ENCODE measurements around the gene CCDC85A. TPM values are rescaled to one million over a fixed set of nuclear protein-coding genes. Genes with fewer than 3 reads are reported as not detected.

CCDC85A gene
- polyA plus RNA-seq, 1 donor (not counting 4 experiments of a cell fraction or from before 2014, with no cell fraction given) = not detected

GRCh38 chr2:56372071-56372656, 188.4 kb downstream of the CCDC85A start:
- Histone ChIP-seq H3K79me2 (ENCODE audit: control insufficient read depth, insufficient read depth, low read length) (no peaks in the 10 kb centered on the region), H3K27me3 (ENCODE audit: control insufficient read depth, extremely low read depth, insufficient read depth, low read length) (no peaks in the 10 kb centered on the region), H2AFZ (ENCODE audit: control insufficient read depth, low read length) (peak overlapping the region; percentile 31), H3K9me3 (ENCODE audit: control insufficient read depth, low read depth, low read length) (no peaks in the 10 kb centered on the region), H3K9me1 (ENCODE audit: control insufficient read depth, extremely low read depth, insufficient read depth, low read length) (no peaks in the 10 kb centered on the region), H3K9ac (ENCODE audit: control insufficient read depth, extremely low read depth, insufficient read depth, low read length) (no peak overlapping the region), H4K20me1 (ENCODE audit: control insufficient read depth, extremely low read depth, insufficient read depth, low read length) (no peaks in the 10 kb centered on the region), H3K4me2 (ENCODE audit: control insufficient read depth, extremely low read depth, insufficient read depth, low read depth, low read length) (peak overlapping the region; percentile 35), H3K27ac (ENCODE audit: control insufficient read depth, insufficient read depth, low read length) (no peak overlapping the region), H3K36me3 (ENCODE audit: control insufficient read depth in 2 of 2, extremely low read depth in 1 of 2, insufficient read depth in 2 of 2, low read length in 2 of 2) (no peaks in the 10 kb centered on the region), H3K4me3 (ENCODE audit: control insufficient read depth in 2 of 3, extremely low read depth in 1 of 3, insufficient read depth in 2 of 3, low read depth in 1 of 3, low read length in 3 of 3) (no peak overlapping the region), H3K4me1 (ENCODE audit: control insufficient read depth, extremely low read depth, insufficient read depth, low read length) (no peaks in the 10 kb centered on the region)
- no peak for DNase-seq (ENCODE audit: low read depth, low spot score)
- dilution Hi-C loops (cut with MboI; ENCODE audit: extremely low pct_ligation_motif_present, low sequenced_read_pairs) = no loop called here
- no peak for FAIRE-seq
- TF ChIP-seq EZH2 (IDR thresholded peaks at IDR 0.05; ENCODE audit: low read length) = no peak
- TF ChIP-seq, protein P1, sequence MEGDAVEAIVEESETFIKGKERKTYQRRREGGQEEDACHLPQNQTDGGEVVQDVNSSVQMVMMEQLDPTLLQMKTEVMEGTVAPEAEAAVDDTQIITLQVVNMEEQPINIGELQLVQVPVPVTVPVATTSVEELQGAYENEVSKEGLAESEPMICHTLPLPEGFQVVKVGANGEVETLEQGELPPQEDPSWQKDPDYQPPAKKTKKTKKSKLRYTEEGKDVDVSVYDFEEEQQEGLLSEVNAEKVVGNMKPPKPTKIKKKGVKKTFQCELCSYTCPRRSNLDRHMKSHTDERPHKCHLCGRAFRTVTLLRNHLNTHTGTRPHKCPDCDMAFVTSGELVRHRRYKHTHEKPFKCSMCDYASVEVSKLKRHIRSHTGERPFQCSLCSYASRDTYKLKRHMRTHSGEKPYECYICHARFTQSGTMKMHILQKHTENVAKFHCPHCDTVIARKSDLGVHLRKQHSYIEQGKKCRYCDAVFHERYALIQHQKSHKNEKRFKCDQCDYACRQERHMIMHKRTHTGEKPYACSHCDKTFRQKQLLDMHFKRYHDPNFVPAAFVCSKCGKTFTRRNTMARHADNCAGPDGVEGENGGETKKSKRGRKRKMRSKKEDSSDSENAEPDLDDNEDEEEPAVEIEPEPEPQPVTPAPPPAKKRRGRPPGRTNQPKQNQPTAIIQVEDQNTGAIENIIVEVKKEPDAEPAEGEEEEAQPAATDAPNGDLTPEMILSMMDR (optimal IDR thresholded peaks at IDR 0.05 in 1 of 3, IDR thresholded peaks at IDR 0.05 in 1 of 3, conservative IDR thresholded peaks at IDR 0.05 in 1 of 3; ENCODE audit: extremely low read depth in 1 of 3, insufficient read depth in 2 of 3, low read length in 3 of 3) = no peak

DNA sequence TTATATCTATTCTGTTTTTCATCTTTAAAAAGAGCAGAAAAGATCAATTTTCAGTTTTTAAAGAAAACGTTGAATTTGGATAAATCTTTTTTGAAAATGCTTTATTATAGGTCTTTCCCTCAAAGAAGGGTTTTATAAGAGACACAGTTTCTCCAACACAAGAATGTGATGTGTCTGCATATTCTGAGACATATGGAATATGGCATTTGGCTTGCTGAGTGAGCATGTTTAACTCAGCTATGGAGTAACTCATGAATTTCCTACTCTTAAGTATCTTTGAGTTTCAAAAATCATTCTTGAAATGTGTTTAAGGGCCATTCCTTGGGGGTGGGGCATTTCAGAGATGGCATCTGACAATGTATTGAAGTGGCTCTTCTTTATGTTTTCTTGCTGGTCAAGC, 191.5 kb downstream of the CCDC85A start:
- Histone ChIP-seq H4K20me1 (ENCODE audit: control insufficient read depth, extremely low read depth, insufficient read depth, low read length) (no peaks in the 10 kb centered on the region), H3K27ac (ENCODE audit: control insufficient read depth, insufficient read depth, low read length) (no peak overlapping the region), H3K9me3 (ENCODE audit: control insufficient read depth, low read depth, low read length) (no peaks in the 10 kb centered on the region), H3K4me1 (ENCODE audit: control insufficient read depth, extremely low read depth, insufficient read depth, low read length) (no peaks in the 10 kb centered on the region), H3K9me1 (ENCODE audit: control insufficient read depth, extremely low read depth, insufficient read depth, low read length) (no peaks in the 10 kb centered on the region), H3K4me3 (ENCODE audit: control insufficient read depth in 2 of 3, extremely low read depth in 1 of 3, insufficient read depth in 2 of 3, low read depth in 1 of 3, low read length in 3 of 3) (no peak overlapping the region), H3K36me3 (ENCODE audit: control insufficient read depth in 2 of 2, extremely low read depth in 1 of 2, insufficient read depth in 2 of 2, low read length in 2 of 2) (no peaks in the 10 kb centered on the region), H3K79me2 (ENCODE audit: control insufficient read depth, insufficient read depth, low read length) (no peaks in the 10 kb centered on the region), H3K4me2 (ENCODE audit: control insufficient read depth, extremely low read depth, insufficient read depth, low read depth, low read length) (no peak overlapping the region), H3K9ac (ENCODE audit: control insufficient read depth, extremely low read depth, insufficient read depth, low read length) (no peak overlapping the region), H3K27me3 (ENCODE audit: control insufficient read depth, extremely low read depth, insufficient read depth, low read length) (no peaks in the 10 kb centered on the region), H2AFZ (ENCODE audit: control insufficient read depth, low read length) (no peak overlapping the region)
- DNase-seq (ENCODE audit: low read depth, low spot score) (no peak), FAIRE-seq (no peak)
- TF ChIP-seq, protein P1 (optimal IDR thresholded peaks at IDR 0.05 in 1 of 3, IDR thresholded peaks at IDR 0.05 in 1 of 3, conservative IDR thresholded peaks at IDR 0.05 in 1 of 3; ENCODE audit: extremely low read depth in 1 of 3, insufficient read depth in 2 of 3, low read length in 3 of 3) = no peak
- dilution Hi-C loops (cut with MboI; ENCODE audit: extremely low pct_ligation_motif_present, low sequenced_read_pairs) = no loop called here

All from keratinocyte (primary cell).